Spleen (tissue), 11 donors: ENCODE data around the gene PEAK3. TPM values are rescaled to one million over a fixed set of nuclear protein-coding genes. Genes with fewer than 3 reads are reported as not detected.

Experiments used
- DNase-seq: peaks from one replicate; pipeline ENCODE4 v3.0.0-alpha.2; 2020
- H3K27ac ChIP-seq, 8 donors: fragments of 200-600 bp; sonication (generic) in 7 of 8; 1 replicate in 4 of 8; 2 replicates in 4 of 8; pipeline versions ENCODE4 v1.5.0 to v1.8.0; 2016 to 2021; ENCODE audit warnings: inconsistent platforms in 4 of 8, mild to moderate bottlenecking in 4 of 8, moderate library complexity in 1 of 8
- H3K27me3 ChIP-seq, 7 donors: fragments of 200-600 bp; sonication (generic) in 6 of 7; replicated peaks in 1 of 7; 1 replicate in 4 of 7; 2 replicates in 3 of 7; pipeline versions ENCODE4 v1.5.0 to v1.8.0; 2016 to 2021; ENCODE audit warnings: inconsistent platforms in 3 of 7, mild to moderate bottlenecking in 1 of 7
- H3K36me3 ChIP-seq, 6 donors: fragments of 200-600 bp; sonication (generic) in 5 of 6; 1 replicate in 4 of 6; 2 replicates in 2 of 6; pipeline versions ENCODE4 v1.5.0 to v1.8.0; 2016 to 2021; ENCODE audit warnings: inconsistent platforms in 2 of 6
- H3K4me1 ChIP-seq, 6 donors: fragments of 200-600 bp; sonication (generic) in 5 of 6; 1 replicate in 3 of 6; 2 replicates in 3 of 6; pipeline versions ENCODE4 v1.5.0 to v1.8.0; 2016 to 2021; ENCODE audit warnings: inconsistent platforms in 3 of 6
- H3K4me3 ChIP-seq, 8 donors: fragments of 200-600 bp; sonication (generic) in 7 of 8; 1 replicate in 4 of 8; 2 replicates in 4 of 8; pipeline versions ENCODE4 v1.5.0 to v1.8.0; 2016 to 2021; ENCODE audit warnings: inconsistent platforms in 4 of 8, mild to moderate bottlenecking in 4 of 8, moderate library complexity in 2 of 8
- H3K9me3 ChIP-seq, 8 donors: fragments of 200-600 bp; sonication (generic) in 7 of 8; 1 replicate in 4 of 8; 2 replicates in 4 of 8; pipeline versions ENCODE4 v1.5.0 to v1.8.0; 2016 to 2021; ENCODE audit warnings: inconsistent platforms in 4 of 8
- POLR2A ChIP-seq, 3 donors: fragments of 450-650 bp; IDR thresholded peaks; one replicate each; pipeline ENCODE4 v1.5.1; 2017; ENCODE audit warnings: antibody characterized with exemption in 3 of 3, mild to moderate bottlenecking in 1 of 3
- POLR2AphosphoS5 ChIP-seq, 3 donors: sonication (generic); formaldehyde crosslinking; IDR thresholded peaks; one replicate each; pipeline ENCODE4 v1.5.1; 2017; ENCODE audit warnings: antibody characterized with exemption in 3 of 3
- WGBS, 5 donors: extraction: QIAGEN DNeasy Blood & Tissue Kit in 3 of 5; methylation state at CpG; one replicate each; pipeline versions ENCODE4 v1.1.5 to v1.1.7; 2013 to 2018; 5-methylcytosine and 5-hydroxymethylcytosine counted together
- intact Hi-C: fragments of 100-400 bp; cut with DNase I; formaldehyde crosslinking; loops from one replicate; pipeline ENCODE4 v1.15.0; 2023; ENCODE audit warnings: low total_unique reads
- polyA plus RNA-seq, 3 donors: library from polyadenylated mRNA; stranded (reverse); fragments of 200-250 nt; gene quantifications; one replicate each; pipeline ENCODE4 v1.2.1, GENCODE V29; 2013
- total RNA-seq, 7 donors: library from RNA; depleted of rRNA in 3 of 7; stranded (reverse); fragments of >200 nt in 3 of 7; fragmentation: NEBNext Ultra II Directional in 4 of 7; extraction: Animal tissue kit (Norgen Biotek cat#: 25700) in 4 of 7; gene quantifications; one replicate each; pipeline versions ENCODE4 v1.1.0 to v1.2.1, GENCODE V29; 2016 to 2021
- TF ChIP-seq, protein P1 (sequence below), 11 experiments: fragments of 200-600 bp in 7 of 11; fragments of 450-650 bp in 4 of 11; sonication (generic) in 4 of 11; IDR thresholded peaks in 8 of 11; conservative IDR thresholded peaks in 3 of 11; 1 replicate in 7 of 11; 2 replicates in 4 of 11; pipeline versions ENCODE4 v1.4.0 to v1.8.0; 2016 to 2021; ENCODE audit warnings: antibody characterized with exemption in 11 of 11, inconsistent platforms in 4 of 11, mild to moderate bottlenecking in 1 of 11
- donor health status: healthy with polysubstance abuse.
- donor health status: DM: no; HTN: no; CAD: no; lungs with moderate emphysema.
- donor health status: DM: no; HTN: no; CAD: no.
- donor health status: Bipolar disorder and iron deficiency.
- donor health status: healthy.
- donor health status: DM: no; HTN: no; CAD: no.
- donor health status: DM: yes; HTN: yes; CAD: no.

PEAK3 gene
- total and polyA plus RNA-seq, 10 donors = 0.30 to 17.4 (median 6.4) TPM

DNA sequence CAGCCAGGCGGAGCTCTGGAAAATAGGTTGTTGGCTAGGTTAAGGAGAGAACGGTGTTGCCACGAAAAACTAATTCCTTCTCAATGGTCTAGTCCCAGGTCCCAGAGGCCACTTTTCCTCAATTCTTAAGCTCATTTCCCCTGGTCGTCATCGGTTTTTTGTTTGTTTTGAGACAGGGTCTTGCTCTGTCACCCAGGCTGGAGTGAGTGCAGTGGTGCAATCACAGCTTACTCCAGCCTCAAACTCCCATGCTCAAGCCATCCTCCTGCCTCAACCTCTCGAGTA lies 44.2 kb downstream of the PEAK3 start:
- H3K4me3 ChIP-seq = peak overlapping the region in 7 of 8 donors; percentile 74 to 98 (median 95)
- 59 to 79% (median 69%) methylated on average over 6 of the region's 6 CpGs for WGBS, 5 donors
- intact Hi-C loops = loop anchor here (2.0 to 10.0 kb wide), 3 partner anchors 33 to 154 kb away; partner anchors contain the start of gene DOT1L
- peaks cover 62 to 90% (median 81%) of the 10 kb centered on the region in 6 donors for H3K4me1 ChIP-seq
- peaks cover 0 to 37% (median 13%) of the 10 kb centered on the region in 6 donors for H3K36me3 ChIP-seq
- H3K27me3 ChIP-seq = no peaks in the 10 kb centered on the region
- H3K27ac ChIP-seq = peak overlapping the region in 6 of 8 donors; percentile 89 to 100 (median 98)
- no peaks in the 10 kb centered on the region for H3K9me3 ChIP-seq
- TF ChIP-seq POLR2AphosphoS5 (IDR thresholded peaks at IDR 0.05) (no peak), POLR2A (IDR thresholded peaks at IDR 0.05) (no peak)
- TF ChIP-seq, protein P1, sequence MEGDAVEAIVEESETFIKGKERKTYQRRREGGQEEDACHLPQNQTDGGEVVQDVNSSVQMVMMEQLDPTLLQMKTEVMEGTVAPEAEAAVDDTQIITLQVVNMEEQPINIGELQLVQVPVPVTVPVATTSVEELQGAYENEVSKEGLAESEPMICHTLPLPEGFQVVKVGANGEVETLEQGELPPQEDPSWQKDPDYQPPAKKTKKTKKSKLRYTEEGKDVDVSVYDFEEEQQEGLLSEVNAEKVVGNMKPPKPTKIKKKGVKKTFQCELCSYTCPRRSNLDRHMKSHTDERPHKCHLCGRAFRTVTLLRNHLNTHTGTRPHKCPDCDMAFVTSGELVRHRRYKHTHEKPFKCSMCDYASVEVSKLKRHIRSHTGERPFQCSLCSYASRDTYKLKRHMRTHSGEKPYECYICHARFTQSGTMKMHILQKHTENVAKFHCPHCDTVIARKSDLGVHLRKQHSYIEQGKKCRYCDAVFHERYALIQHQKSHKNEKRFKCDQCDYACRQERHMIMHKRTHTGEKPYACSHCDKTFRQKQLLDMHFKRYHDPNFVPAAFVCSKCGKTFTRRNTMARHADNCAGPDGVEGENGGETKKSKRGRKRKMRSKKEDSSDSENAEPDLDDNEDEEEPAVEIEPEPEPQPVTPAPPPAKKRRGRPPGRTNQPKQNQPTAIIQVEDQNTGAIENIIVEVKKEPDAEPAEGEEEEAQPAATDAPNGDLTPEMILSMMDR (IDR thresholded peaks at IDR 0.05 in 8 of 11, conservative IDR thresholded peaks at IDR 0.05 in 3 of 11) = no peak
- no peak for DNase-seq

DNA sequence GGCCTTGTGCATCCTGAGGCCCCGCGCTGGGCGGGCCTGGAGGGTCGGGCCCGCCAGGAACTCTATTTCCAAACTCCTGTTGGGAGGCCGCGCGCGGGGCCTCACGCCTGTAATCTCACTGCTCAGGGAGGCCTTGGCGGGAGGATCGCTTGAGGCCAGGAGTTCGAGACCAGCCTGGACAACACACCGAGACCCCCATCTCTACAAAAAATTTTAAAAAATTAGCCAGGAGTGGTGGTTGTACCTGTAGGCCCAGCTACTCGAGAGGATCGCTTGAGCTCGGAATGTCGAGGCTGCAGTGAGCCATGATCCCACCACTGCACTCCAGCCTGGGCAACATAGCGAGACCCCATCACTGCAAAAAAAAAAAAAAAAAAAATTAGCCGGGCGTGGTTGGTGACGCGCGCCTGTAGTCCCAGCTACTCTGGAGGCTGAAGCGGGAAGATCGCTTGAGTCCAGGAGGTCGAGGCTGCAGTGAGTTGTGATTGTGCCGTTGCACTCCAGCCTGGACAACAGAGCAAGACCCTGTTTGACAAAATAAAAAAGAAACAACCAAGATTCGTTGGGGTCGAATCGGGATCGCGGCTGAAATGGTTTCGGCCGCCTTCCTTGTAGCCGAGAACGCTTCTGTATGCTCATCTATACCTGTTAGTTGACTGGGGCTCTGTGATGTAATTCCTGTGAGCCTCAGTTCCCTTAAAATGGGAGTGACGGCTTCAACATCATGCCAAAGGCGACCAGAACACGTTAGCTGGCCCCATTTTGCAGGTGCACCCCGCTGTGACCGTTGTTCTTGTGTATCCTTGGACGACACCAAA lies 44.7 kb downstream of the PEAK3 start:
- H3K27ac ChIP-seq = peak overlapping the region; percentile 89 to 100 (median 99)
- TF ChIP-seq POLR2A (IDR thresholded peaks at IDR 0.05) (no peak), POLR2AphosphoS5 (IDR thresholded peaks at IDR 0.05) (no peak)
- TF ChIP-seq, protein P1 (IDR thresholded peaks at IDR 0.05 in 8 of 11, conservative IDR thresholded peaks at IDR 0.05 in 3 of 11) = no peak
- peaks cover 56 to 90% (median 78%) of the 10 kb centered on the region in 6 donors for H3K4me1 ChIP-seq
- H3K4me3 ChIP-seq = peak overlapping the region; percentile 74 to 98 (median 94)
- H3K9me3 ChIP-seq = no peaks in the 10 kb centered on the region
- H3K36me3 ChIP-seq = peaks cover 0 to 37% (median 17%) of the 10 kb centered on the region in 6 donors
- intact Hi-C loops = loop anchor here (5.0 to 10.0 kb wide), 2 partner anchors 72 to 155 kb away; partner anchors contain the start of gene DOT1L
- no peaks in the 10 kb centered on the region for H3K27me3 ChIP-seq
- WGBS, 5 donors = 37 to 48% (median 42%) methylated on average over 33 to 43 of the region's 43 CpGs
- no peak for DNase-seq

DNA sequence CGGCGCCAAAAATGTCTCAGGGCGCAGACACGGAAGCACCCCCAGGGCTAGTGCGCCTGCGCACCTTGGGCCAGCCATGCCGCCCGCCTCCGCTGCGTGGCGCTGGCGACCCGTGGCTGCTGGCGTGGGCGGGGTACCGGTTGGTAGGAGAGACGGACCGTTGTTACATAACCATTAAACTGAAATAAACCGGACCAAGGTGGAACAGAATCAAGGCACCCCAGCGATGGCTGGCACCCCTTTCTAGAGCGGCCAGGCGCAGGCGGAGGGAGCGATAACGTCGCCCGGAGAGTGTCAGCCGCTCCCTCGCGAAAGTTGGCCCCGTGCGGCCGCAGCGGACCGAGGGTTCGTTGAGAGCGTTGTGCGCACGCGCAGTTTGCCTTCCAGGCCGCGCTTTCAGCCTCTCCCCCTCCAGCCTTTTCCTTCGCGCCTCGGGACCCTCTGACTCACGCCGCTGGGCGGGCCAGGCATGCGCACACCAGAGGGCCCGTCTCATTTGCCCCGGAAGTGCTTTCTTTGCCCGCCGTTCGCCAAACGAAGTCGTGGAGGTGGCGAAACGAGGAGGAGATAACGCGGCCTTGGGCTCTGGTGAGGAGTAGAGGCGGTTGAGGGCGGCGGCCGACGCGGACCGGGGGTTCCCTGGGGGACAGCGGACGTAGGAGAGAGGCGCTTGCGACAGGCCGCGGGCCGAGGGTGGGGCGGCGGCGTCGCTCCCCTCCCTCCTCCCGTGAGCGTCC lies 45.5 kb downstream of the PEAK3 start, which contains the start of the genes PLEKHJ1 and SF3A2:
TSS of gene PLEKHJ1 (minus strand) at position 16 of the 737 bp plus-strand sequence. CDS start 81 bp downstream, outside the sequence.
TSS of gene SF3A2 (plus strand) at position 511 of the 737 bp plus-strand sequence. CDS start 6,595 bp downstream, outside the sequence.
- DNase-seq = peak; percentile 99
- H3K4me3 ChIP-seq = peak within 1 kb of the TSS; percentile 74 to 98 (median 94)
- 0% methylated on average over 57 to 80 of the region's 80 CpGs for WGBS, 5 donors
- peak within 1 kb of the TSS; percentile 89 to 100 (median 99) for H3K27ac ChIP-seq
- peaks cover 49 to 89% (median 71%) of the 10 kb centered on the region in 6 donors for H3K4me1 ChIP-seq
- H3K36me3 ChIP-seq = peaks cover 0 to 39% (median 19%) of the 10 kb centered on the region in 6 donors
- intact Hi-C loops = loop anchor here (5.0 to 10.0 kb wide), 2 partner anchors 72 to 156 kb away; partner anchors contain the start of gene DOT1L
- TF ChIP-seq, protein P1 (IDR thresholded peaks at IDR 0.05 in 8 of 11, conservative IDR thresholded peaks at IDR 0.05 in 3 of 11) = peak; percentile 99 to 100 (median 100)
- TF ChIP-seq POLR2A (IDR thresholded peaks at IDR 0.05) (peak; percentile 3 to 79 (median 63)), POLR2AphosphoS5 (IDR thresholded peaks at IDR 0.05) (peak; percentile 93 to 96 (median 95))
- H3K9me3 ChIP-seq = no peaks in the 10 kb centered on the region
- H3K27me3 ChIP-seq = no peaks in the 10 kb centered on the region
